Measurements from ENCODE around the gene METTL24.
"Not testable (repeated sequence)": the region's sequence is repeated elsewhere in the genome, so short reads cannot be mapped to it uniquely, and the experiment has no call there.

The METTL24 gene

GRCh38 chr6:110359556-110359955, 1.4 kb upstream of the METTL24 start:
- DNase-seq, result no peak

- no peak for DNase-seq
These were observed 508 bp upstream of the METTL24 start for GRCh38 chr6:110358553-110359160.

- no peak for DNase-seq
These were observed 868 bp downstream of the METTL24 start for GRCh38 chr6:110357298-110357663.

- no peak for DNase-seq
These were observed 1.4 kb downstream of the METTL24 start for GRCh38 chr6:110356778-110357177.

- no peak for DNase-seq
These were observed 2.4 kb downstream of the METTL24 start for GRCh38 chr6:110355727-110356126.

GRCh38 chr6:110355022-110355421, 3.1 kb downstream of the METTL24 start:
- DNase-seq, result no peak

GRCh38 chr6:110354153-110354552, 4.0 kb downstream of the METTL24 start:
- no peak for DNase-seq

GRCh38 chr6:110353457-110354001, 4.6 kb downstream of the METTL24 start:
- no peak for DNase-seq

GRCh38 chr6:110352563-110353262, 5.4 kb downstream of the METTL24 start:
- DNase-seq, result no peak

- DNase-seq, result no peak
These were observed 6.2 kb downstream of the METTL24 start for GRCh38 chr6:110351986-110352385.

- DNase-seq, result no peak
These were observed 6.6 kb downstream of the METTL24 start for GRCh38 chr6:110351546-110351945.

GRCh38 chr6:110350593-110350992, 7.6 kb downstream of the METTL24 start:
- DNase-seq, result not testable (repeated sequence)

GRCh38 chr6:110348961-110349690, 9.0 kb downstream of the METTL24 start:
- DNase-seq, result no peak

GRCh38 chr6:110345025-110345424, 13.1 kb downstream of the METTL24 start:
- no peak for DNase-seq

- DNase-seq, result no peak
These were observed 15.4 kb downstream of the METTL24 start for GRCh38 chr6:110342759-110343158.

GRCh38 chr6:110341663-110342596, 16.2 kb downstream of the METTL24 start:
- no peak for DNase-seq

- DNase-seq, result no peak
These were observed 17.1 kb downstream of the METTL24 start for GRCh38 chr6:110341067-110341466.

GRCh38 chr6:110340392-110340965, 17.7 kb downstream of the METTL24 start:
- DNase-seq, result no peak

- no peak for DNase-seq
These were observed 19.2 kb downstream of the METTL24 start for GRCh38 chr6:110338820-110339470.

- no peak for DNase-seq
These were observed 20.7 kb downstream of the METTL24 start for GRCh38 chr6:110337486-110337885.

GRCh38 chr6:110334423-110335180, 23.5 kb downstream of the METTL24 start:
- DNase-seq, result no peak
